COLO668 (cell line): ENCODE measurements around the gene ADAM12.
"Not testable (repeated sequence)": the region's sequence is repeated elsewhere in the genome, so short reads cannot be mapped to it uniquely, and the experiment has no call there.

Experiments used
- DNase-seq: peaks from one replicate; lab custom pipeline; 2025; ENCODE audit not compliant: unreplicated experiment; lab: John Stamatoyannopoulos, UW

ADAM12 gene

DNA sequence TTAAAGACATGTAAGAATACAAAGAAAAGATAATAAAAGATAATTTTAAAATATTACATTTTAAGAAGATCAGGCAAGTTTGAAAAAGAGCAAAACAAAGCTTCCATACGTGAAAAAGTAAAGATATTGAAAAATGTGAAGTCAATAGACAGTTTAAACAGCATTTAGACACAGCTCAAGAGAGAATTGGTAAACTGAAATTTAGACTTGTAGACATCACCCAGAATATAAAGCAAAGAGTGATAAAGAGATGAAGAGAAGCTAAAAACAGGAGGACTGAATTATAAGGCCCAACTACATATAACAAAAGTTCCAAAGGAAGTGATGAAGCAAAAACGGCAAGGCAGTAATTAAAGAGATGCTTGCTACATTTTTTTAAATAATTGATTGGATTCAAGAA is 13.8 kb downstream of the ADAM12 start:
- no peak for DNase-seq

DNA sequence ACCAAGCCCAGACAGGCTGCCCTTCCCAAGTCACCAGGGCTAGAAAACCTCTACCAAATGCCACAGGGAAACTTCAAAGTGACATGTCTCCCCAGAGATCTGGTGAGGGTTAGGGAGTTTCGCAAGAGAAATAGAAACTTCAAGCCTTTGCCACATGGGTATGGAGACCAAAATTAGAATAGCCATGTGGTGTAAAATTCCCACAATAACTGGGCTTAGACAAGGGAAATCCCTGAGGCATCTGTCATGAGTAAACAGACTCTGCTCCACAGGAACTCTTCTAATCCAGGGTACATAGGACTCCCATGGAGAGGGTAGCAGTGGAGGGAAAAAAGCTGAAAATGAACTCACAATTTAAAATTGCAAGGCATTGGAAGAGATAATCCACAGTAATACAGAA is 14.3 kb downstream of the ADAM12 start:
- DNase-seq, result no peak

DNA sequence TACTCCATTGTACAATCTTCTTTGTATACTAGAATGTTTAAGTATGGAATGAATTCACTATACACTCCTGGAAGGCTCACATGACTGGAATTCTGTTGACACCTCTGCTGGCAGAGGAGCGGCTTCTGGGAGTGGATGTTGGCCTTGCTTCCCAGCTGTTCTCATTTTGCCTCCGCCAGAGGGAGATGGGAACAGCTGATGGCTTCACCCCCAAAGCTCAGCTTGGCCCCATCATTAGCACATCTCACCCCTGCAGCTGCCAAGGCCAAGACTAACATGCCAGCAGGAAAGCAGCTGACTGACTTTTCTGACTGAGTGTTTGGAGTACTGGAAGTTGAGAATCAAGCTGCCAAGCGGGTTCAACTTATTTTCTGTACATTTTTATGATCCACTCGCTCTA is 15.1 kb downstream of the ADAM12 start:
- DNase-seq, result no peak

DNA sequence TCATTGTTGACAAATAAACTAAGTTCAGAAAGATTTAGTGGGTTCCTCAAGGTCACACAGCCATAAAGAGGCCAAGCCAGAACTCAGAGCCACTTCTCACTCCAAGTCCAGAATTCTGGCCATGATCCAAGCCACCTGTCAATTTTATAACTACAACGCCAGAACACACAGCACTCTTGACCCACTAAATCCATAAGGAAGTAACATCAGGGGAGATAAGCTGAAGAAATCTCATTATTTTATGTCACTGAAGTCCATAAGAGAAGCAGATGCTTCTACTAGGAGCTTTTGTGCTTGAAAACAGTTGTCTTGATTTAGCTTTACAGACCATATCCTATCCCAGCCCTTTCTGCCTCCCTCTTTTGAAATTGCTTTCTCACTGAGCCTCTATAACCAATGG is 15.9 kb downstream of the ADAM12 start:
- DNase-seq, result no peak

DNA sequence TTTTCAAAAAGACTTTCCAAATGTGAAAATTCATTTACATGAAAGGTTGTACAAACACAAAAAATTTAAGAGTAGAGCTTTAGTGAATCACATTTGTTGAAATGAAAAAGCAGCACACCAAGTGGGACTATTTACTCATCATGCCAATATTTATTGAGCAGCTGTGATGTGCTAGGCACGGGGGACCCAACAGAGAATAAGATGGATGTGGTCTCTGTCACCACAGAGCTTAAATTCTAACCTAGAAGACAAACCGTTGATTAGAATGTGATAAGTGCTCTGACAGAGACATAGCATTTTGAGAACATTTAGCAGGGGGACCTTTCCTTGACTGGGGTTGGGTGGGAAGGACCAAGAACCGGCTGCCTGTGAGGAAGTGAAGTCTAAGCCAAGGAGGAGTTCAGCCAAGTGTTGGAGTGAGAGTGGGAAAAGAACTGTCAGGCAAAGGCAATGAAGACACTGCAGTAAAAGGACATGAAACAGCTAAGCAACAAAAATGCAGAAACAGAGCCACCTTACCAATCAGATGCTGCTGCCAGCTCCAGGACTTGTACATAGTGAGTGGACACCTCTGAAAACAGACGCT is 19.1 kb downstream of the ADAM12 start:
- DNase-seq, result no peak

DNA sequence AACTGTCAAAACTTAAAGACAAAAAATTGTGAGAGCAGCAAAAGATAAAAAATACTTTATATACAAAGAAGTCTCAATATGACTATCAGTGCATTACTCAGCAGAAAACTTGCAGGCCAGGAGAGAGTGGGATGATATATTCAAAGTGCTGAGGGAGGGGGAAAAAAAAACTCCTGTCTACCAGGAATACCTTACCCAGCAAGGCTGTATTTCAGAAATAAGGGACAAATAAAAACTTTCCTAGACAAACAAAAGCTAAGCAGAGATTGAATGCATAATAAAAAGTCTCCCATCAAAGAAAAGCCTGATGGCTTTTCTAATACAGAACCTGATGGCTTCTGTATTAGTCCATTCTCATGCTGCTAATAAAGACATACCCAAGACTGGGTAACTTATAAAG is 31.1 kb downstream of the ADAM12 start:
- no peak for DNase-seq

DNA sequence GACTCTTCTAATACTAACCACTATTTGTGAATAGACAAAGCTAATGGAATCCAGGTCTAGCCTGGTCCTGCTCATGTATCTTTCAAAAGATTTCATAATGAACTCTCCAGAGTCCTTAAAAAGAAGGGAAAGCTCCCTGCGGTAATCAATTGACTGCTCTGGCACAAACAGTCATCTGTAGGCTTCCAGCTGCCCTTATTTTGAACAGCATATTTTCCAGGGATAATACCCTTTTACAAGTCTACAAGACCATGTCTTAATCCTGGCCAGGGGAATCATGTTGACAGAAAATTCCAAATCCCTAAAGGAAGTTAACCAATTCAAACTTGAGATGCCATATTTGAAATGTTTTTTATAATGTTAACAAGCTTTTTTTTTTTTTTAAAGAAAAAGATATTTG is 34.6 kb downstream of the ADAM12 start:
- DNase-seq, result no peak

DNA sequence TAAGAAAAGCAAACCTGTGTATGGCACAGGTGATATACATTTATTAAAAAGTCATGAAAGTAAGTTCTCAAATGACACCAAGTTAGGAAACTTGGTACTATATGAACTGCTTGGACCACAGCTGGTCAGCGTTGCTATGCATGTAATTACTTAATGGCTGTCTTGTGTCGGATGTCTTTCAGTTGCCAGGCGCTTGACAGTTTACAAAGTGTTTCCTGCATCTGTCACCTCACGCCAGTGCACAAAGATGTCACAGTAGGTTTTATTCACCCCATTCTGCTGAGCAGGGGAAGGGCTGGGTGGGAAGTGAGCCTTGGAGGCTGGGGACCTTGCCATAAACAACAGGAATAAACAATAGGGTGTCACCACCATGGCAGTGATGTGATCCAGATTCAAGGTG is 35.8 kb downstream of the ADAM12 start:
- DNase-seq, result no peak

DNA sequence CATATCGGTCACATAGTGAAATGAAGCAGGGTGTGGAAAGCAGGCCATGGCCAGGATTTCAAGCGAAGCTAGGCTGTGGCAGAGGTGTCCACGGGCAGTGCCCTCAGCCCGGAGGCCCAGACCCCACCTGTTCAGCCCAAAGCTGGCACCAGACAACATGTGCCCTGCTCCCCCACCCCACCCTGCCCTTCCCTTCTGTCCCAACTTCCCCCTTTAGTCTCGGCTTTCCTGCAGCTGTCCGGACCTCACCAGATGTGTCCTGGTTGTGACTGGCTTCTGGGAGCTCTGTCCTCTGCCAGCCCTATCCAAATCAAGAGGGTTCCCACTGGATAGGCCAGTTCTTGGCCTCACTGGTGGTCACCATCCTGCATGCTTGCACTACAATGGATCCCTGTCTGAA is 37.3 kb downstream of the ADAM12 start:
- no peak for DNase-seq

DNA sequence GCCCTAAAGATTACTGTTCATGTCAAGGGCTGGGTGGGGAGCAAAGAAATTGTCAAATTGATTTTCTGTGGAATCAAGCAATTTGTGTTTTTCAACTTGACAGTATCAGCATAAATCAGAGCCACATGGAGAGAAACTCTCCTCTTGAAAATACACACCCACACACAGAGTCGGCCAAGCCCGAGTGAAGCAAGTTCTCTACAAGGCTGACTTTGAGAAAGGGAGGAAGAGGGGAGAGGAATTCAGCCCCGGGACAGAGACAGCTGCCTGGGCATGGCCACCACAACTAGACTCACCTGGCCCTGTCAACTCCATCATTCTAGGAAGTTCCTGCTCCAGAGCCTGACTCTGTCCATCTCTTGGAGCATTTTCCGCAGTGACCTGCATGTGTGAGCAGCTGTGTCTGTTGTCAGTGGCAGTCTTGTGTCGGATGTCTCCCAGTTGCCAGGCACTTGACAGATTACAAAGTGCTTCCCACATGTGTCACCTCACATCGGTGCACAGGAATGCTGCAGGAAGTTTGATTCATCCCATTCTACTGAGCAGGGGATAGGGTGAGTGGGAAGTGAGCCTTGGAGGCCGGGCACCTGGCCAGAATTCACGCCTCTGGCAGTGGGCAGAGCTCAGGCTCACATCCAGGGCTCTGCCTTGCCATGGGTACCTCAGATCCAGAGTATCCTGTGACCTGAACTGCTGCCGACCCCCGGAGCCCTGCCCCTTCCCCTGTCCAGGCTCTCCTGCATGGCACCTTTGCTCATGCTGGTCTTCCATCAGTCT is 37.9 kb downstream of the ADAM12 start:
- DNase-seq, result no peak

DNA sequence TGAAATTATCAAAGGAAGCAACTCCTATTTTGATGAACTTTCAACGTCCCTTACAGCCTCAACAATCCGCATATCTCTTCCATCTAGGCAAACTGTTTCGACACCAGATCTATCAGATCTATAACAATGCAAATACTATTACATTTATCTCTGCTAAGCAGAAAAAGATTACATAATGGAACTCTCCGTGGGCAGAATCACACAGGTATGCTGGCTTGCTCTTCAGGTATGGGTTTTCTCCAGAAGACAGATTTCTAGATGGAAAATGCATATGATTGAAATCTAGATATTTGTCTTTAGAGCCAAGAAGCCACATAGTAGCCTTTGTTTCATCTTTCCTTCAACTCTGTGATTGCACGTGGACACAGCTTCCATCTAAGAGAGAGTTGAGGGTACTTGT is 38.6 kb downstream of the ADAM12 start:
- DNase-seq, result no peak

DNA sequence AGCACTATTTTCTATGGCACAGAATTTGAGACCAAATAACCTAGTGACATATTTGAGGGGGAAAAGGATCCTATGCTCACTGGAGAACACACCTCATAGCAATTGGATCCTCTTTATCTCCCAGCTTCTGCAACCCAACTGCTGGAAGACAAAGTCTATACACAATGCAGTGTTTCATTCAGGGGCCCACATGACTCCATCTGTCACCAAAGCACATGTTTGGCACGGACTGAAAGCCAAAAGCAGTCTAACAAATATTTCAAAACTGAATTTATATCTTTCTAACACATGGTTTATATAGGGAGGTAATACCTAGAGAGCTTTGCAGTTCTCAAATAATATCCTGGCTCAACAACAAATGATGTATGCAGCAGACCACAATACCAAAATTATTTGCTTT is 39.2 kb downstream of the ADAM12 start:
- no peak for DNase-seq

DNA sequence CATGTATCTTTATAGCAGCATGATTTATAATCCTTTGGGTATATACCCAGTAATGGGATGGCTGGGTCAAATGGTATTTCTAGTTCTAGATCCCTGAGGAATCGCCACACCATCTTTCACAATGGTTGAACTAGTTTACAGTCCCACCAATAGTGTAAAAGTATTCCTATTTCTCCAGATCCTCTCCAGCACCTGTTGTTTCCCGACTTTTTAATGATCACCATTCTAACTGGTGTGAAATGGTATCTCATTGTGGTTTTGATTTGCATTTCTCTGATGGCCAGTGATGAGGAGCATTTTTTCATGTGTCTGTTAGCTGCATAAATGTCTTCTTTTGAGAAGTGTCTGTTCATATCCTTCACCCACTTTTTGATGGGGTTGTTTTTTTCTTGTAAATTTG is 44.8 kb downstream of the ADAM12 start:
- DNase-seq, result not testable (repeated sequence)

DNA sequence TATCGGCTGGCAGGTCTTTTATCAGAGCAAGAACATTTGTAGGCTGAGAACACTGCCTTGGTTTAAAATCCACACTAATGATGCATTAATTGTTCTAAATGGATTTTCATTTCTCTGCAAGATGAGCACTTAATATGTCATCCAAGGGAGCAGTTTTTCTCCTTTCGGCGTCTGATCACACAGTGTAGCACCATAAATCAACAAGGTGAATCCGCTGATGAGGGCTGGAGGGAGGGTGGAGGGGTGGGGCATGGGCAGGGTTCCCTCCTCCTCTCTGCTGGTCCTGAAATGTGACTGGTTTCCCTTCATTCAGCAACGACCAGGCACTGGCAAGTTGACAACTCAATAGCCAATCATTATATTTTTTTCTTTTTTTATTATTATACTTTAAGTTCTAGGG is 45.6 kb downstream of the ADAM12 start:
- DNase-seq, result no peak

DNA sequence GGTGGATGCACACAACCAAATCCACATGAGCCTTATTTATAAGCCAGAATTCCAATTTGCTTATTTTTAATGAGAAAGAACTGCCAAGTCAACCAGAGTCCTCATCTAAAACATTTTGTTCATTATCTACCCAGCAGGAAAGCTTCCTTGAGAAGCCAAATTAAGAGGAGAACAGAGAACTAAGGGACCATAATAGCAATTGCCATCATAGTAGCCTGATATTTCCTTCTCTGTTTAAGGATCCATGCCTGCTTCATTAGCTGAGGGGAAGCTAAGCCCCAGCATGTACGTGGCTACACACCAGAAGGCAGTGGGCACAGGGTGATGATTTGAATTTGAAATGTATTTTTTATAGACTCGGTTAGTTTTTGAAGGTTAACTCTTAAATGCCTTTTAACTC is 46.8 kb downstream of the ADAM12 start:
- DNase-seq, result no peak

DNA sequence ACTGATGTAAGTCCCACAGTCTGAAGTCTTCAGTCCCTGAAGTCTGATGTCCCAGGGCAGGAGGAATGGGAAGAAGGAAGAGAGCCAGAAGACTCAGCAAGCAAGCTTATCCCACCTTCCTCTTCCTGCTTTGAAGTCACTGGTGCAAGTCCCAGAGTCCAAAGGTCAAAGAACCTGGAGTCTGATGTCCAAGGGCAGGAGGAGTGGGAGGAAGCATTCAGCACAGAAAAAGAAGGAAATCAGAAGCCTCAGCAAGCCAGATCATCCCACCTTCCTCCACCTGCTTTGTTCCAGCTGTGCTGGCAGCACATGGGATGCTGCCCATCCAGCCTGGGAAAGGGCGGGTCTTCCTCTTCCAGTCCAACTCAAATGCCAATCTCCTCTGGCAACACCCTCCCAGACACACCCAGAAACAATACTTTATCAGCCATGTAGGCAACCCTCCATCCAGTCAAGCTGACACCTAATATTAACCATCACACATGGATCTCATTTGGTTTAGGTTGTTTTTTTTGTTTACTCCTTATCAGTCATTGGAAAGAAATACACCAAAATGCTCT is 50.9 kb downstream of the ADAM12 start:
- no peak for DNase-seq

DNA sequence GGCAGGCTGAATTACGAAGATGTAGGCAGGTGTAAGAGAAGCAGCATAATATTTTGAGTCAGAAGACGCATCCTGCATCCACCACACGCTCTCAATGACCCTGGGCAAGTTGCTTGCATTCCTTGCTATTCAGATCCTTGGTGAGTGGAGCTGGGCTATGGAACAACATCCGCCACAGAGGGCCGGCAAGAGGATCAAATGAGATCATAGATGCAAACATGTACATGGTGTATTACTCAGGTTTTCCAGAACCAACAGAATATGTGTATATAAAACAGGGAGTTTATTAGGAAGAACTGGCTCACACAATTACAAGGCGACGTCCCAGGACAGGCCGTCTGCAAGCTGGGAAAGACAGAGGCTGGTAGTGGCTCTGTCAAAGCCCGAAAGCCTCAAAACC is 51.5 kb downstream of the ADAM12 start:
- no peak for DNase-seq

DNA sequence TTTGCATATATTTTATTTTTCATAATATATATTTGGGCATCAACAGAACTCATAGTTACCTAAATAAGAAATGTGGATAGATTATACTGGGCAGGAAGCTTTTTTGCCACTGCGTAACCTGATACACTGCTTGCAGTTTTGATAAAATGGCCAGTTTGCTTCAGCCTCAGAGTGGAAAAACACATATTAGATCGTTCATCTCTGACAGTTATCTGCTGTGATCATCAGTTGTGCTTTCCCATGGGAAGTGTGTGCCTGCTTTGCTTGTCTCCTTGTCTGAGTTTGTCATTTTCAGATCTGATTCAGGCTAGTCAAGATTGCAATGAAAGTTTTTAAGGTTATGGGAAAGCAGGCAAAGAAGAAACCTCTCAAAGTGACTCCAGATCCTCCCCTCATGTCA is 54.0 kb downstream of the ADAM12 start:
- no peak for DNase-seq

DNA sequence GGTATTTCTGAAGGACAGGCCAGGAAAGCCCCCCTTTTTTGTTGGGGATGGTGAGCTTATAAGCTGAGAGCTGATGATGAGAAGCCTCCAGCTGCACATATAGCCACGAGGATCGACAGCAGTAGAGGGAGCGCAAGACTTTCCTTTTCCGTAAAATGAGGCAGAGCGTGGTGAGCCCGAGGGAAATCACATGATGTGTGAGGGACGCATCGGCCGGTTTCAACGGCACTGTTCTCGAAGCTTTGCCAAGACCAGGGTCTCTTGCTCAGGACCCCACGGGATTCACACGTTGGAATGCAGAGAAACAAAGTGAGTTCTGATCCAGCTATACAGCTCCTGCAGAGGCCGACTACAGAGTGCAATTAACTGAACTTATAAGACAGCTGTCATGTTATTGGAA is 55.7 kb downstream of the ADAM12 start:
- no peak for DNase-seq

DNA sequence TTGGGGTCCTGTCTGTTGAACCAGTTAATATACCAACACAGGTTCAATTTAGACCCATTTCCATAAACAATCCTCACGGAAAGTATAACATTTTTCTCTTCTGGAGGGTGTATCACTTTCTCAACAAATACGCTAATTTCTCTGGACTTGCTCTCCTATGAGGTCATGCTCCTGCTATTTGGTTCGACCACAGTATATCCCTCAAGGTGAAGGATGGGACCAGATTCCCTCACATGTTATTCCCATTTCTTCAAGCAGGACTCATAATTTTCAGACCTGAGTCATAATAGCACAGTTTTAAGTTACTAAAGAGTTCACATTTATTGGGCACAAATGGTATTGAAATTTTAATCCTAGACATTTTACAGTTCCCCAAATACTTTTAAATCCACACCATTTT is 57.2 kb downstream of the ADAM12 start:
- DNase-seq, result no peak

DNA sequence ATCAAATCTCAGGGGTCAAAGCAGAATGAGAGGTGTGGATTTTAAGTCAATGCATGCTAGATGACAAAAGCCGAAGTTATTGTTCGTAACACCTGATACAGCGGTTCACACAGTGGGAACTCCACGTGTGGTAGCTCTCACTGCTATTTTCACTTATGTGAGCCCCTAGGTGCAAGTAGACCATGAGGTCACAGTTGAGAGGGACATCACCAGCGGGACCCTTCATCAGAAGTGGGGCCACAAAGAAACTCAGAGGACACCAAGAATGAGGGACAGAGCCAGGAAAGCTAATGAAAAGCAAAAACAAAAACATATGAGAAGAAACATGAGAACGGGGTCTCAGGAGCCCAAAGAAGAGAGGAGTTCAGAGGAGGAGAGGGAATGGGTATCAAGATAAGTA is 63.5 kb downstream of the ADAM12 start:
- no peak for DNase-seq

DNA sequence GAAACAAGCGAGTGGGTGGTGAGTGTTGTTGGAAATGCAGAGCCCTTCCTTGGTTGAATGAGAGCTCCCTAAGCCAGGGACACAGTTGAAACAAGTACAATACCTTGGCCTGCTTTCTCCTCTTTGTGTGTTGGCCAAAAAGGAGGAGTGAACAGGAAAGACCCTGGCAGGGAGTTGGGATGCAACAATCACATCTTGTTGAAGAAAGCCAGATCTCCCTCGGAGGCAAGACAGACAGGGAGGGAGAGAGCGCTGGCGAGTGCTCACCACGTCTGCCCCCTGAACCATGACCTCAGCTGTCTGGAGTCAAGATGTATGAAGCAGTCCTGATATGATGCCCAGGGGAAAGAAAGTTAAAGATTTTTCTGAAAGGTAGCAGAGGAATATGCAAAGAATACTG is 66.8 kb downstream of the ADAM12 start:
- no peak for DNase-seq

DNA sequence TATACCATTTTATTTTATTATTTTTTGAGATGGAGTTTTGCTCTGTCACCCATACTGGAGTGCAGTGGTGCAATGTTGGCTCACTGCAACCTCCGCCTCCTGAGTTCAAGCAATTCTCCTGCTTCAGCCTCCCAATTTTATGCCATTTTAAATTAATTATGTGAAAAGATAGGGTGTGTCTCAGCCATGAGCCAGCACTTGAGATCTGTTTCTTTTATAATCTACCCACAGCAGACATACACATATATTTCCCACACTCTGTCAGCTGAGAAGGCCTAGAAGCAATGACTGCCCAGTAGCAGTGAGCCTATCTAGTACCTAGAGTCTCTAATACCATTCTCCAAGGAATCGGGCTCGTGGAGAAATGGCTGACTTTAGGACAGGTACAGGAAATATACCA is 70.5 kb downstream of the ADAM12 start:
- no peak for DNase-seq
